ENCODE data around the gene GPR25.

The GPR25 gene

DNA sequence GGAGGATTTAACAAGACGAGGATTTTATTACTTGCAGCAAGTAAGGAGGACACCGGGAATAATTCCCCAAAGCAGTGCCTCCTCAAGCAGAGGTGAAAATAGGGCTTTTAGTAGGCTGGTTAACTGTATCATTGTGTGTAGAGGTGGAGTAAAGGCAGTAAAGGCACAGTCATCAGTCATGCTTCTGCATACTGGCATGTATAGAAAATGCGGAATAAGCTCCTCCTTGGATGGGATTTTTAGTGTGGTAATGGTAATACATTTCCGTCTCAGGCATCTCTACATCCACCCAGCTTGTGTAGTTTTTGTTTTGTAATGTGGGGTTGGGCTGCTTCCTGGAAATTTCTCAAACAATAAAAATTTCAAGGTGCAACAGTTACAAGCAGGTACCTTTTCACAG lies 27.4 kb upstream of the GPR25 start:
- Histone ChIP-seq H3K9me3 (ENCODE audit: insufficient read depth, low read depth, low read length) (no peaks in the 10 kb centered on the region), H3K79me2 (ENCODE audit: insufficient read depth, low read length) (no peaks in the 10 kb centered on the region), H3K36me3 (ENCODE audit: insufficient read depth, low read length) (no peaks in the 10 kb centered on the region), H3F3A (ENCODE audit: low read depth) (no peaks in the 10 kb centered on the region), H3K9ac (ENCODE audit: low read depth, low read length, poor library complexity, severe bottlenecking) (no peak overlapping the region), H3K27me3 (ENCODE audit: insufficient read depth, low read length, poor library complexity, severe bottlenecking) (no peaks in the 10 kb centered on the region), H4K20me1 (ENCODE audit: insufficient read depth, low read length, poor library complexity, severe bottlenecking) (no peaks in the 10 kb centered on the region), H3K9me2 (replicated peaks; ENCODE audit: low read depth, low read length) (no peaks in the 10 kb centered on the region), H3K4me2 (ENCODE audit: low read depth, low read length, poor library complexity, severe bottlenecking) (no peak overlapping the region), H2AFZ (ENCODE audit: low read length) (no peak overlapping the region), H3K4me1 (ENCODE audit: insufficient read depth, low read length, poor library complexity, severe bottlenecking) (peaks cover 5% of the 10 kb centered on the region), H3K4me3 (ENCODE audit: low read length, poor library complexity, severe bottlenecking) (no peak overlapping the region)
- no peak for TF ChIP-seq EZH2phosphoT487 (IDR thresholded peaks at IDR 0.05; ENCODE audit: borderline replicate concordance)
- TF ChIP-seq, protein P1, sequence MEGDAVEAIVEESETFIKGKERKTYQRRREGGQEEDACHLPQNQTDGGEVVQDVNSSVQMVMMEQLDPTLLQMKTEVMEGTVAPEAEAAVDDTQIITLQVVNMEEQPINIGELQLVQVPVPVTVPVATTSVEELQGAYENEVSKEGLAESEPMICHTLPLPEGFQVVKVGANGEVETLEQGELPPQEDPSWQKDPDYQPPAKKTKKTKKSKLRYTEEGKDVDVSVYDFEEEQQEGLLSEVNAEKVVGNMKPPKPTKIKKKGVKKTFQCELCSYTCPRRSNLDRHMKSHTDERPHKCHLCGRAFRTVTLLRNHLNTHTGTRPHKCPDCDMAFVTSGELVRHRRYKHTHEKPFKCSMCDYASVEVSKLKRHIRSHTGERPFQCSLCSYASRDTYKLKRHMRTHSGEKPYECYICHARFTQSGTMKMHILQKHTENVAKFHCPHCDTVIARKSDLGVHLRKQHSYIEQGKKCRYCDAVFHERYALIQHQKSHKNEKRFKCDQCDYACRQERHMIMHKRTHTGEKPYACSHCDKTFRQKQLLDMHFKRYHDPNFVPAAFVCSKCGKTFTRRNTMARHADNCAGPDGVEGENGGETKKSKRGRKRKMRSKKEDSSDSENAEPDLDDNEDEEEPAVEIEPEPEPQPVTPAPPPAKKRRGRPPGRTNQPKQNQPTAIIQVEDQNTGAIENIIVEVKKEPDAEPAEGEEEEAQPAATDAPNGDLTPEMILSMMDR (conservative IDR thresholded peaks at IDR 0.05; ENCODE audit: low read length): no peak

DNA sequence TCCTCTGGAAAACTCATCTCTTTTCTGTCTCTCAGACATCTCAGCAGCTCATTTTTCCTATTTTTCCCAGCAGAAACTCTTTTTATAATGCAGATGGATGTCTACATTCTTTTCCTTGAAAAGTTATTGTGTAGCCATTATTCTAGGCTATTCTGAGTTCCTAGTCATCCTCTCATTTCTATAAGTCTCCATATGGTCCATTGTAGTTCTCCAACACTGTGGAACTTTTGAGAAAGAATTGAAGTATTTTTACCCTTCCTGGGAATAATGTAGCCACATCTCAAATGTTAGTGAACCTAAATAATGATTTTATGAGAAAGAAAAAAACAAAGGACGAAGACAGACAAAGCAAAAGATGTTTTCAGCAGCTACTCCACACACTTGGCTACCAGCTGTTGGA lies 26.4 kb upstream of the GPR25 start:
- H3K36me3 ChIP-seq (ENCODE audit: insufficient read depth, low read length): no peaks in the 10 kb centered on the region

DNA sequence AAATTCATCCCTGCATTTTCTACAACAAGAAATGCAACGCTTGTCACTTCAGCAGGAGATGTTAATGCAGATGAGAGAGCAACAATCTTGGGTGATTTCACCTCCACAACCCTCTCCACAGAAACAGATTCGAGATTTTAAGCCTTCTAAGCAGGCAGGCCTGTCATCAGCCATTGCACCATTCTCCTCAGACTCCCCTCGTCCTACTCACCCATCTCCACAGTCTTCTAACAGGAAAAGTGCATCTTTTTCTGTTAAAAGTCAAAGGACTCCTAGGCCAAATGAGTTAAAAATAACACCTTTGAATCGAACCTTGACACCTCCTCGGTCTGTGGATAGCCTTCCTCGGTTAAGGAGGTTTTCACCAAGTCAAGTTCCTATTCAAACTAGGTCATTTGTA lies 23.4 kb upstream of the GPR25 start:
- H3K9me2 ChIP-seq (replicated peaks; ENCODE audit: low read depth, low read length): no peaks in the 10 kb centered on the region
- no peak overlapping the region for H3K4me2 ChIP-seq (ENCODE audit: low read depth, low read length, poor library complexity, severe bottlenecking)
- H3K4me1 ChIP-seq (ENCODE audit: insufficient read depth, low read length, poor library complexity, severe bottlenecking): peaks cover 22% of the 10 kb centered on the region
- H3K9me3 ChIP-seq (ENCODE audit: insufficient read depth, low read depth, low read length): no peaks in the 10 kb centered on the region
- H3K9ac ChIP-seq (ENCODE audit: low read depth, low read length, poor library complexity, severe bottlenecking): no peak overlapping the region
- no peaks in the 10 kb centered on the region for H4K20me1 ChIP-seq (ENCODE audit: insufficient read depth, low read length, poor library complexity, severe bottlenecking)
- H3K79me2 ChIP-seq (ENCODE audit: insufficient read depth, low read length): no peaks in the 10 kb centered on the region
- H3K4me3 ChIP-seq (ENCODE audit: low read length, poor library complexity, severe bottlenecking): no peak overlapping the region
- H3K36me3 ChIP-seq (ENCODE audit: insufficient read depth, low read length): no peaks in the 10 kb centered on the region
- no peaks in the 10 kb centered on the region for H3K27me3 ChIP-seq (ENCODE audit: insufficient read depth, low read length, poor library complexity, severe bottlenecking)
- H3F3A ChIP-seq (ENCODE audit: low read depth): no peaks in the 10 kb centered on the region
- no peak overlapping the region for H2AFZ ChIP-seq (ENCODE audit: low read length)
- TF ChIP-seq, protein P1 (conservative IDR thresholded peaks at IDR 0.05; ENCODE audit: low read length): no peak
- TF ChIP-seq EZH2phosphoT487 (IDR thresholded peaks at IDR 0.05; ENCODE audit: borderline replicate concordance): no peak

More for the DNA sequence above, 26.4 kb upstream of the GPR25 start:
- Histone ChIP-seq H2AFZ (ENCODE audit: low read length) (no peak overlapping the region), H3K9me3 (ENCODE audit: insufficient read depth, low read depth, low read length) (no peaks in the 10 kb centered on the region), H3K79me2 (ENCODE audit: insufficient read depth, low read length) (no peaks in the 10 kb centered on the region), H3K27me3 (ENCODE audit: insufficient read depth, low read length, poor library complexity, severe bottlenecking) (no peaks in the 10 kb centered on the region), H3K9me2 (replicated peaks; ENCODE audit: low read depth, low read length) (no peaks in the 10 kb centered on the region), H3K9ac (ENCODE audit: low read depth, low read length, poor library complexity, severe bottlenecking) (no peak overlapping the region), H3K4me3 (ENCODE audit: low read length, poor library complexity, severe bottlenecking) (no peak overlapping the region), H4K20me1 (ENCODE audit: insufficient read depth, low read length, poor library complexity, severe bottlenecking) (no peaks in the 10 kb centered on the region), H3K4me2 (ENCODE audit: low read depth, low read length, poor library complexity, severe bottlenecking) (no peak overlapping the region), H3F3A (ENCODE audit: low read depth) (no peaks in the 10 kb centered on the region), H3K4me1 (ENCODE audit: insufficient read depth, low read length, poor library complexity, severe bottlenecking) (peaks cover 8% of the 10 kb centered on the region)
- TF ChIP-seq, protein P1 (conservative IDR thresholded peaks at IDR 0.05; ENCODE audit: low read length): no peak
- no peak for TF ChIP-seq EZH2phosphoT487 (IDR thresholded peaks at IDR 0.05; ENCODE audit: borderline replicate concordance)
